HCT116 (cell line): ENCODE results near the gene SEMA3C. TPM values are rescaled to one million over a fixed set of nuclear protein-coding genes. Genes with fewer than 3 reads are reported as not detected.

Experiments
- ATAC-seq: fragments of 200-7000 bp; cut with Tn5 transposase; 2 replicates; pipeline ENCODE4 v1.9.1; 2020; ENCODE audit warnings: mild to moderate bottlenecking, moderate library complexity
- BruUV-seq: library from RNA; stranded (reverse); fragments of 400-500 nt; replicated peaks from 2 replicates; lab custom pipeline; 2021; lab: Mats Ljungman, UMichigan
- CTCF ChIA-PET: fragments of 300-600 bp; sonication (Branson Sonifier 250); formaldehyde crosslinking; loops from one replicate; lab custom pipeline; 2021; ENCODE audit warnings: antibody characterized with exemption; lab: Charles Lee
- POLR2A ChIA-PET: fragments of 300-600, 350-600 bp; sonication (Branson Sonifier 250); formaldehyde crosslinking; loops from one replicate; lab custom pipeline; 2021; ENCODE audit warnings: antibody characterized with exemption; lab: Charles Lee
- RAD21 ChIA-PET, 2 experiments: fragments of 300-600 bp; sonication (Branson Sonifier 250); formaldehyde crosslinking; loops; one replicate each; lab custom pipeline; 2023; ENCODE audit warnings: low total read pairs in 2 of 2; ENCODE audit not compliant: uncharacterized antibody in 2 of 2, unreplicated experiment in 2 of 2, low non-redundant PET in 1 of 2; lab: Charles Lee
- DNase-seq: peaks from one replicate; pipeline ENCODE4 v3.0.0-alpha.2; 2010; ENCODE audit warnings: low read depth, low spot score
- H2AFZ ChIP-seq: fragments of 200-600 bp; shearing (Covaris generic), sonication (generic); 2 replicates; pipeline ENCODE4 v1.6.1; 2017; ENCODE audit warnings: low read depth, mixed run types, mixed read lengths, antibody characterized with exemption, low read length; ENCODE audit not compliant: poor library complexity, severe bottlenecking
- H3K27ac ChIP-seq: 2 replicates; pipeline ENCODE4 v1.5.1; 2012; ENCODE audit warnings: low read depth, low read length
- H3K27me3 ChIP-seq: fragments of 200-600 bp; sonication (generic); 2 replicates; pipeline ENCODE4 v1.6.1; 2016; ENCODE audit warnings: mixed run types, low read length, mixed read lengths; ENCODE audit not compliant: insufficient read depth
- H3K36me3 ChIP-seq, 2 experiments: fragments of 200-500 bp in 1 of 2; fragments of 200-600 bp in 1 of 2; sonication (Bioruptor generic) in 1 of 2; sonication (generic) in 1 of 2; 2 replicates each; pipeline versions ENCODE4 v1.5.1 to v1.6.1; 2014 to 2016; ENCODE audit warnings: low read length in 2 of 2, inconsistent platforms in 1 of 2, mixed read lengths in 1 of 2, mixed run types in 1 of 2; ENCODE audit not compliant: insufficient read depth in 2 of 2, control insufficient read depth in 1 of 2
- H3K4me1 ChIP-seq, 2 experiments: fragments of 200-600 bp in 1 of 2; sonication (generic) in 1 of 2; 2 replicates each; pipeline versions ENCODE4 v1.5.1 to v1.6.1; 2012 to 2017; ENCODE audit warnings: low read length in 2 of 2, inconsistent platforms in 1 of 2, mild to moderate bottlenecking in 1 of 2, mixed read lengths in 1 of 2, mixed run types in 1 of 2, moderate library complexity in 1 of 2; ENCODE audit not compliant: insufficient read depth in 2 of 2, control insufficient read depth in 1 of 2
- H3K4me2 ChIP-seq: fragments of 200-600 bp; sonication (generic); 2 replicates; pipeline ENCODE4 v1.6.1; 2017; ENCODE audit warnings: mixed run types, low read length, mixed read lengths
- H3K4me3 ChIP-seq, 2 experiments: fragments of 200-600 bp in 1 of 2; sonication (generic) in 1 of 2; replicated peaks in 1 of 2; 2 replicates each; pipeline ENCODE4 v1.5.1; 2011 to 2016; ENCODE audit warnings: low read length in 2 of 2, control low read depth in 1 of 2, low read depth in 1 of 2, mild to moderate bottlenecking in 1 of 2, mixed read lengths in 1 of 2, mixed run types in 1 of 2
- H3K79me2 ChIP-seq: fragments of 200-600 bp; sonication (generic); 2 replicates; pipeline ENCODE4 v1.6.1; 2017; ENCODE audit warnings: mild to moderate bottlenecking, mixed run types, low read length, moderate library complexity, mixed read lengths; ENCODE audit not compliant: insufficient read depth
- H3K9ac ChIP-seq: fragments of 200-600 bp; sonication (generic); 2 replicates; pipeline ENCODE4 v1.6.1; 2016; ENCODE audit warnings: low read length, mixed read lengths
- H3K9me2 ChIP-seq: fragments of 200-600 bp; sonication (generic), shearing (Covaris generic); 2 replicates; pipeline ENCODE4 v1.6.1; 2017; ENCODE audit warnings: mixed run types, mild to moderate bottlenecking, moderate library complexity; ENCODE audit not compliant: insufficient read depth
- H3K9me3 ChIP-seq, 2 experiments: fragments of 200-500 bp in 1 of 2; fragments of 200-600 bp in 1 of 2; sonication (Bioruptor generic) in 1 of 2; sonication (generic) in 1 of 2; 2 replicates each; pipeline ENCODE4 v1.6.1; 2014 to 2017; ENCODE audit warnings: low read length in 2 of 2, mixed read lengths in 2 of 2, inconsistent platforms in 1 of 2, low read depth in 1 of 2, mild to moderate bottlenecking in 1 of 2, mixed run types in 1 of 2, moderate library complexity in 1 of 2; ENCODE audit not compliant: control insufficient read depth in 1 of 2, insufficient read depth in 1 of 2
- H4K20me1 ChIP-seq: fragments of 200-600 bp; sonication (generic), shearing (Covaris generic); 2 replicates; pipeline ENCODE4 v1.6.1; 2017; ENCODE audit warnings: mixed run types, mild to moderate bottlenecking, moderate library complexity; ENCODE audit not compliant: insufficient read depth
- ATF3 ChIP-seq: IDR thresholded peaks from 2 replicates; pipeline ENCODE4 v1.6.1; 2012
- CBX3 ChIP-seq: IDR thresholded peaks from 2 replicates; pipeline ENCODE4 v1.6.1; 2012; ENCODE audit warnings: low read depth
- CEBPB ChIP-seq: IDR thresholded peaks from 2 replicates; pipeline ENCODE4 v1.6.1; 2012; ENCODE audit warnings: low read depth
- EGR1 ChIP-seq: IDR thresholded peaks from 2 replicates; pipeline ENCODE4 v1.6.1; 2012; ENCODE audit warnings: low read depth
- ELF1 ChIP-seq: IDR thresholded peaks from 2 replicates; pipeline ENCODE4 v1.6.1; 2012; ENCODE audit warnings: low read depth, borderline replicate concordance
- EZH2 ChIP-seq: fragments of 200-600 bp; sonication (generic); IDR thresholded peaks from 2 replicates; pipeline ENCODE4 v1.6.1; 2017; ENCODE audit warnings: antibody characterized with exemption, mixed run types
- EZH2phosphoT487 ChIP-seq: fragments of 200-600 bp; IDR thresholded peaks from 2 replicates; pipeline ENCODE4 v1.6.1; 2018; ENCODE audit warnings: antibody characterized with exemption, borderline replicate concordance
- FOSL1 ChIP-seq: IDR thresholded peaks from 2 replicates; pipeline ENCODE4 v1.6.1; 2012; ENCODE audit warnings: low read depth
- JUND ChIP-seq: IDR thresholded peaks from 2 replicates; pipeline ENCODE4 v1.6.1; 2012
- POLR2AphosphoS5 ChIP-seq: IDR thresholded peaks from 2 replicates; pipeline ENCODE4 v1.6.1; 2011; ENCODE audit warnings: mild to moderate bottlenecking, low read depth, low read length, moderate library complexity
- SIN3A ChIP-seq: IDR thresholded peaks from 2 replicates; pipeline ENCODE4 v1.6.1; 2012; ENCODE audit warnings: low read depth
- SP1 ChIP-seq: IDR thresholded peaks from 2 replicates; pipeline ENCODE4 v1.6.1; 2012; ENCODE audit warnings: low read depth
- SRF ChIP-seq: IDR thresholded peaks from 2 replicates; pipeline ENCODE4 v1.6.1; 2012; ENCODE audit warnings: low read depth
- TCF7L2 ChIP-seq: IDR thresholded peaks from 2 replicates; pipeline ENCODE4 v1.7.0; 2011; ENCODE audit warnings: borderline replicate concordance, inconsistent platforms; ENCODE audit not compliant: insufficient read depth, insufficient read length; ENCODE audit errors: extremely low read depth
- ZBTB33 ChIP-seq: IDR thresholded peaks from 2 replicates; pipeline ENCODE4 v1.6.1; 2011; ENCODE audit warnings: mild to moderate bottlenecking, low read length, moderate library complexity; ENCODE audit not compliant: insufficient replicate concordance; ENCODE audit errors: extremely low read depth
- intact Hi-C: fragments of 100-400 bp; cut with micrococcal nuclease; formaldehyde crosslinking; loops from 2 replicates; pipeline ENCODE4 v1.10.0; 2022
- total RNA-seq: library from RNA; stranded (reverse); gene quantifications from one replicate; pipeline ENCODE4 v1.2.1, GENCODE V29; 2021; ENCODE audit not compliant: unreplicated experiment
- TF ChIP-seq, protein P1 (sequence below), 3 experiments: fragments of 200-600 bp in 1 of 3; sonication (generic) in 1 of 3; IDR thresholded peaks in 2 of 3; conservative IDR thresholded peaks in 1 of 3; 2 replicates each; pipeline ENCODE4 v1.5.1; 2012 to 2017; ENCODE audit warnings: low read depth in 2 of 3, low read length in 2 of 3, antibody characterized with exemption in 1 of 3, borderline replicate concordance in 1 of 3, control low read depth in 1 of 3, mild to moderate bottlenecking in 1 of 3, mixed read lengths in 1 of 3, mixed run types in 1 of 3, moderate library complexity in 1 of 3; ENCODE audit not compliant: insufficient read depth in 1 of 3
- TF ChIP-seq, protein P2 (sequence below): IDR thresholded peaks from 2 replicates; pipeline ENCODE4 v1.6.1; 2012; ENCODE audit warnings: low read depth
- TF ChIP-seq, protein P3 (sequence below): IDR thresholded peaks from 2 replicates; pipeline ENCODE4 v1.6.1; 2012

The SEMA3C gene
- total RNA-seq, 1 experiment from 2014 or later: 25.3 TPM

DNA sequence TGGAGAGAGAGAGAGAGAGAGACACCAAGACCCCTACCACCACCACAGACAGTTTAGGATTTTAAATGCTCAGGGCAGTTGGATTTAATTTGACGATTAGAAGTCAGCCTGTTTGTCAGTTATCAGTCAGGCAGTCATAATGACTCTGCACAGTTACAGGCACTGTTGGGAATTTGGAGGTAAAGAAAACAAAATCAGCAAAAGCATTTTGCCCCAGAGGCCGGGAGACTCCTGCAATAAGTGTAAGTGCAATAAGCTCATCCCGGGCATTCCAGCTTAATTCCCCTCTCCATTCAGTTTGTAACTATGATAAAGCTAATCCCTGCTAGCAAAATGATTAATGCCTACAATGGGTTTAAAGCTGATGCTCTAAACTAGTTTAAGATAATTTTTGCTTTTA, 13.5 kb downstream of the SEMA3C start:
- CTCF ChIA-PET: interaction anchor here (1.0 to 1.1 kb wide), 2 partner anchors 11 to 12 kb away, joined by 3 to 4 read pairs; no protein-coding TSS in a partner anchor
- Histone ChIP-seq H2AFZ (no peak overlapping the region), H3K4me3 (no peak overlapping the region), H3K4me2 (no peak overlapping the region), H3K4me1 (peaks cover 24 to 34% of the 10 kb centered on the region in 2 experiments), H3K36me3 (no peaks in the 10 kb centered on the region), H4K20me1 (no peaks in the 10 kb centered on the region), H3K27ac (no peak overlapping the region), H3K79me2 (no peaks in the 10 kb centered on the region), H3K9me3 (no peaks in the 10 kb centered on the region), H3K9ac (no peak overlapping the region), H3K9me2 (no peaks in the 10 kb centered on the region), H3K27me3 (no peaks in the 10 kb centered on the region)
- TF ChIP-seq, protein P1, sequence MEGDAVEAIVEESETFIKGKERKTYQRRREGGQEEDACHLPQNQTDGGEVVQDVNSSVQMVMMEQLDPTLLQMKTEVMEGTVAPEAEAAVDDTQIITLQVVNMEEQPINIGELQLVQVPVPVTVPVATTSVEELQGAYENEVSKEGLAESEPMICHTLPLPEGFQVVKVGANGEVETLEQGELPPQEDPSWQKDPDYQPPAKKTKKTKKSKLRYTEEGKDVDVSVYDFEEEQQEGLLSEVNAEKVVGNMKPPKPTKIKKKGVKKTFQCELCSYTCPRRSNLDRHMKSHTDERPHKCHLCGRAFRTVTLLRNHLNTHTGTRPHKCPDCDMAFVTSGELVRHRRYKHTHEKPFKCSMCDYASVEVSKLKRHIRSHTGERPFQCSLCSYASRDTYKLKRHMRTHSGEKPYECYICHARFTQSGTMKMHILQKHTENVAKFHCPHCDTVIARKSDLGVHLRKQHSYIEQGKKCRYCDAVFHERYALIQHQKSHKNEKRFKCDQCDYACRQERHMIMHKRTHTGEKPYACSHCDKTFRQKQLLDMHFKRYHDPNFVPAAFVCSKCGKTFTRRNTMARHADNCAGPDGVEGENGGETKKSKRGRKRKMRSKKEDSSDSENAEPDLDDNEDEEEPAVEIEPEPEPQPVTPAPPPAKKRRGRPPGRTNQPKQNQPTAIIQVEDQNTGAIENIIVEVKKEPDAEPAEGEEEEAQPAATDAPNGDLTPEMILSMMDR (IDR thresholded peaks at IDR 0.05 in 2 of 3, conservative IDR thresholded peaks at IDR 0.05 in 1 of 3; ENCODE audit: borderline replicate concordance in 1 of 3, insufficient read depth in 1 of 3, low read depth in 2 of 3, low read length in 2 of 3): no peak
- TF ChIP-seq EZH2phosphoT487 (no peak), JUND (no peak), SRF (no peak), SIN3A (no peak), SP1 (no peak), FOSL1 (no peak), ELF1 (no peak), EGR1 (no peak), ZBTB33 (no peak), CEBPB (no peak), POLR2AphosphoS5 (no peak), TCF7L2 (no peak), CBX3 (no peak), ATF3 (no peak), EZH2 (no peak)
- TF ChIP-seq, protein P2, sequence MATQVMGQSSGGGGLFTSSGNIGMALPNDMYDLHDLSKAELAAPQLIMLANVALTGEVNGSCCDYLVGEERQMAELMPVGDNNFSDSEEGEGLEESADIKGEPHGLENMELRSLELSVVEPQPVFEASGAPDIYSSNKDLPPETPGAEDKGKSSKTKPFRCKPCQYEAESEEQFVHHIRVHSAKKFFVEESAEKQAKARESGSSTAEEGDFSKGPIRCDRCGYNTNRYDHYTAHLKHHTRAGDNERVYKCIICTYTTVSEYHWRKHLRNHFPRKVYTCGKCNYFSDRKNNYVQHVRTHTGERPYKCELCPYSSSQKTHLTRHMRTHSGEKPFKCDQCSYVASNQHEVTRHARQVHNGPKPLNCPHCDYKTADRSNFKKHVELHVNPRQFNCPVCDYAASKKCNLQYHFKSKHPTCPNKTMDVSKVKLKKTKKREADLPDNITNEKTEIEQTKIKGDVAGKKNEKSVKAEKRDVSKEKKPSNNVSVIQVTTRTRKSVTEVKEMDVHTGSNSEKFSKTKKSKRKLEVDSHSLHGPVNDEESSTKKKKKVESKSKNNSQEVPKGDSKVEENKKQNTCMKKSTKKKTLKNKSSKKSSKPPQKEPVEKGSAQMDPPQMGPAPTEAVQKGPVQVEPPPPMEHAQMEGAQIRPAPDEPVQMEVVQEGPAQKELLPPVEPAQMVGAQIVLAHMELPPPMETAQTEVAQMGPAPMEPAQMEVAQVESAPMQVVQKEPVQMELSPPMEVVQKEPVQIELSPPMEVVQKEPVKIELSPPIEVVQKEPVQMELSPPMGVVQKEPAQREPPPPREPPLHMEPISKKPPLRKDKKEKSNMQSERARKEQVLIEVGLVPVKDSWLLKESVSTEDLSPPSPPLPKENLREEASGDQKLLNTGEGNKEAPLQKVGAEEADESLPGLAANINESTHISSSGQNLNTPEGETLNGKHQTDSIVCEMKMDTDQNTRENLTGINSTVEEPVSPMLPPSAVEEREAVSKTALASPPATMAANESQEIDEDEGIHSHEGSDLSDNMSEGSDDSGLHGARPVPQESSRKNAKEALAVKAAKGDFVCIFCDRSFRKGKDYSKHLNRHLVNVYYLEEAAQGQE: no peak
- TF ChIP-seq, protein P3, sequence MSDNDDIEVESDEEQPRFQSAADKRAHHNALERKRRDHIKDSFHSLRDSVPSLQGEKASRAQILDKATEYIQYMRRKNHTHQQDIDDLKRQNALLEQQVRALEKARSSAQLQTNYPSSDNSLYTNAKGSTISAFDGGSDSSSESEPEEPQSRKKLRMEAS: no peak
- DNase-seq: no peak
- ATAC-seq: no peak
- no TSS peak for BruUV-seq
- POLR2A ChIA-PET: no interaction called here
- RAD21 ChIA-PET: interaction anchor here in 1 of 2 experiments (1.0 kb wide), 1 partner anchor 565 kb away, joined by 3 read pairs; no protein-coding TSS in a partner anchor
- intact Hi-C loops: loop anchor here (10.0 kb wide), 1 partner anchor 181 kb away; no protein-coding TSS in a partner anchor
